Fibroblast of peridontal ligament (primary cell): ENCODE results near the gene ZNF608.

ENCODE experiments used
- DNase-seq: peaks from one replicate; pipeline ENCODE4 v3.0.0-alpha.2; 2010; ENCODE audit errors: extremely low read depth

Gene ZNF608

DNA sequence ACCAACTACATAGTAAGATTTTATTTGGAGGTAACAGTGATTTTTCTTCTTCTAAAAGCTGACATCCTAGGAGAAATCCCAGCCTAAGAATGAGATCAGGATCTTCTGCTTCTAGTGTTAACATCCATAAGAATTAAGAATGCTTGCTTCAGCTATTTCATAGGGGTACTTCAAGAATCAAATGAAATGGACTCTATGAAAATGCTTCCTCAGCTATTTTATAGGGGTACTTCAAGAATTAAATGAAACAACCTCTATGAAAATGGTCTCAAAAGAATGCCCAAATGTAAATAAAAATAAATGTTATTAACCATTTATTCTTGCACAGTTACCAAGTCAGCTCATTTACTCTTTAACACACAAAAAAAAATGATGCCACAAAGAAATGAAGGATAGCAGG is 31.5 kb downstream of the ZNF608 start:
- no peak for DNase-seq

DNA sequence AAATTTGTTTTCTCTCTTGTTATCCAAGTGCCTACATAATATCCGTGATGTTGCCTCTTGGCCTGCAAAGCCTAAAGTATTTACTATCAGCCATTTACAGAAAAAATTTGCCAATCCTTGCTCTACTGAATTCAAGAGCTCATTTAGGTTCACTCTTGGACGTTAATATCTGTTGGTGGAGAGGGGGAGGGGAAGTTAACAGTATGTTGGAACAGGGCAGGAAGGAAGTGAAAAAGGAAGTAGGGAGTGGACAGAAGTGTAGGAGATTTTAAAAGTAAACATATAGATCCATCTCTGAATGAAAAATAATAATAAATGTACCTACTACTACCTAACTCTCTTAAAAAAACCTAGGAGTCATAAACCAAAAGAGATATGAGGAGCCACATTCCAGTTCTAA is 32.8 kb downstream of the ZNF608 start:
- no peak for DNase-seq

- no peak for DNase-seq
Measured at GRCh38 chr5:124712731-124713305, 33.6 kb downstream of the ZNF608 start.

DNA sequence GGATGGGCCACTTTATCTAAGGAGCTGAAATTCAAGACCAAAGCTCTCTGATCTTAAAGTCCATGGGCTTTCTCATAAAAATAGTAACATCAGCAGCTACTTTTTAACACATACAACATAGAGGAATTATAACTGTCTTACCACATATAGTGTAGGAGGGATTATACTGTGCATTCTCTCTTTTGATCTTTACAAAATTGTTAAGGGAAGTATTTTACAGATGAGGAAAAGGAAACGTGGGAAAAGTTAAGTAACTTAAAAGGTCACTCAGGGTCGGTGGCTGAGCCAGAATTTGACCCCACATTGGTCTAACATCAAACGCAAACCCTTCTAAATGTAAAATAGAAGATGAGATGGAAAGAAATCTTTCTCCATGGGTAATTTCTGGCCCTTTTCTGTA is 38.4 kb downstream of the ZNF608 start:
- DNase-seq = no peak

DNA sequence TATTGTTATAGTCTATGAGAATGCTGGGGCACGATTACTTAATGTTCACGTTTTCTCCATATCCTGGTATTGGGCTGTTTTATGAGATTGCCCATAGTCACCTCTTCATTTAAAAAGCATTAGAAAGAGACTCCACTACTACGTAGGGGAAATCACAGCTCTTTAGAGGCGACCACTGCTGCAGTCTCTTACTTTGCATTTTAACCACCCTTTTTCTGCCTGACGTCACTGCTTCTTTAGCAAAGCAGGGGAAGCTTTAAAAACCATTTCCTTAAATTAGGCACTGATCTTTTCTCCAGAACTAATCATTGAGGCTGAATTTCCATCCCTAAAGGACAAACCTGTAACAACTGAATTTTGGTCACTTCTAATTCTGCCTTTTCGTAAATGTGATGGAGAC is 38.9 kb downstream of the ZNF608 start:
- DNase-seq = no peak

GRCh38 chr5:124706729-124707361 is 39.6 kb downstream of the ZNF608 start:
- peak; percentile 77 for DNase-seq

- DNase-seq = no peak
Measured at GRCh38 chr5:124706051-124706450, 40.4 kb downstream of the ZNF608 start.

- DNase-seq = no peak
Measured at GRCh38 chr5:124705577-124705976, 40.9 kb downstream of the ZNF608 start.

DNA sequence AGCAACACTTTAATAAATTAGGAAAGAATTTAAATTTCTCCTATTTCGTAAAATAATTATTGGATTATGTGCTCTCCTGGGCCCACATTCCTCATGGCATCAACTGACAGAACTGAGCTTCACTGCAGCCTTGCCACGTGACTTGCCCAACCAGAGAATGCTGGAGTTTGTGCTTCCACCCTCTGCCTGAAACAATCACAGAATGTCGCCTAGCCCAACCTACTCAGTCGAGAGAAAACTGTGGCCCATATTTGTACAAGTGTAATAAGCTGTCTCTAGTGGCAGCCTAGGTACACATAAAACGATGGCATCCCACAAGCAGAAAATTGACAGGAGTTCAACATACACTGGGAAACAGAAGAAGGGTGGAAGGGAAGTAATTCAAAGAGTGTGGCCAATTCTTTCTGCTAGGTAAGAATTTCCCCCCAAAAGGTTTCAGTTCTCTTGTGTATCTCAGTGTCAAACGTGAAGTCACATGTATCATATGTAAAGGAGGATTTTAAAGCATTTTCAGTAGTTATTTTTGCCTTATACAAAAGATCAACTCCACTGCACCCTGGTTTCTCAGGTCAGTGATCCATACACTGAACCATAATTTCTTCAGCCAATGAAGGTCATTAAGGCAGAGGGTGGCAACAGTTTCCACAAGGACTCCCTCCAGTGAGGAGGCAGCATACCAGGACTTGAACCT is 41.7 kb downstream of the ZNF608 start:
- no peak for DNase-seq

GRCh38 chr5:124703995-124704394 is 42.4 kb downstream of the ZNF608 start:
- DNase-seq = no peak

DNA sequence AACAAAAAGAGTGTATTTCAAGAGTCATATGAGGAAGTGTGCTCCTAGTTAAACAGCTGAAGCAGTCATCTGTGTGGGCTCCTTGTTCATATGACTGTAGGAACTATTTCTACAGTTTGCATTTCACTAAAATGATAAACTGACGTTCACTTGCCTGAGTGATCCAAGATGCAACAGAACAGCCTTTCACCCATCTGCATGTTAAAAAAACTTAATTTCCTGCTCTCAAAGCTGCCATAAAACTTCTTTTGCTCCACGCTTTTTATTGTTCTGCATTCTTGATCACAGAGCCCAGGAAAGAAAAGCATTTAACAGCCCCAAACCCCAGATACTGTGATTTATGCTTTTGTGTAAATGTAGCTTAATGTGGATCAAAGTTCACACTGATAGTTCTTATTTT is 43.9 kb downstream of the ZNF608 start:
- no peak for DNase-seq

DNA sequence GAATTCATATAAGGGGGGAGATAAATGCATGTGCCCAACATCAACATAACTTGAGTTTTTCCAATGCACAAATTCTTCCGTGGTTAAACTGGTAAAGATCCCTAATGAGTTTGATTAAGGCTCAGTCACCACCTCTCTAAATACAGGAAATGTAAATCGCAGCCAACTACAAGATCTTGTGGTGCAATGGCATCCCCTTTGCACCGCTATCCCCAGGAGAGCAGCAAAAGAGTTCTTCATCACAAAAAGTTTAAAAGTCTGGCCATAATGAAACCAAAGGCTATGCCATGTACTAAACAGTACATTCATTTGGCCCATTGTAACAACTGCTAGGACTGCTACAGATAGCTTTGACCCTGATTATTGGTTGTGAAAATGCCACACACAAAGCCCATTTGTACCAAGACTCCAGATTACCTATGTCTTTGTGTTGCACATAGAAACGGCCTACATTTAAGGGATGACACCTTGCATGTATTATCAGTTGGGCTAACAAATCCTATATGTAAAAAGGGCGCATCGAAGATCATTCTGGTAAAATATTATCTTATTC is 44.5 kb downstream of the ZNF608 start:
- no peak for DNase-seq

- DNase-seq = no peak
Measured at GRCh38 chr5:124701016-124701415, 45.4 kb downstream of the ZNF608 start.

- DNase-seq = no peak
Measured at GRCh38 chr5:124700333-124700732, 46.1 kb downstream of the ZNF608 start.

DNA sequence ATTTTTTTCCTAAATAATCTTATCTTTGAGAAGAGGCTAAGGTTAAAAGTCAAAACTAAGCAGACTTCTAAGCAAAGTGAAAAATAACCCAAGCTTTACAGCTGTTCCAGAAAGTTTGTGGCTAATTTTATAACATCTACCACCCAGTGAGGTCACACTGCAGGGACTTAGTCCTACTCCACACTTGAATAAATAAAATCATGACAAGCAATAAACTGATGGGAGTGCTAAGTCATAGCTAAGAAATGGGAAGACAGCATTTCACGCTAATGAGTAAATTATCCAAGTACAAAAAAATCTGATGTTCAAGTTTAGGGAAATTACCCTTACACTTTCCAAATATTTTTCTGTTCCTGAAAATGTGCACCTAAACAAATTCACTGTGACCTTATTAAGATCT is 47.7 kb downstream of the ZNF608 start:
- DNase-seq = no peak

GRCh38 chr5:124697933-124698591 is 48.4 kb downstream of the ZNF608 start:
- peak; percentile 25 for DNase-seq

DNA sequence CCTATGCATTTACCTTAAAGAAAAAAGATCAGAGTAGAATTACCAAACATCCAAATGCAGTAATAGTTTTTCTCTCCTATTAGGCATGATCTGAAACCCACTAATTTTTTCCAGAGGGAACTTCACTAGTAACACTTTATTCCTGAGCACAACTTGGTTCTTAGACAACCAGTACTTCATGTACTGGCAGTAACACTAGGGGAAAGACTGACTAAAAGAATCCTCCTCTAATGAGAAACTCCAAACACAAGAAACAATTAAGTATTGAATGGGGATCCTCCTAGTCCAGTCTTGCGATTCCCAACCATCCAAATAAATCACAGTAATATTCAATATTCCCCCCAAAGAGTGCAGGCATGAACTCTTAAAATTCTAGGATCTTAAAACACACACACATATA is 48.9 kb downstream of the ZNF608 start:
- no peak for DNase-seq

DNA sequence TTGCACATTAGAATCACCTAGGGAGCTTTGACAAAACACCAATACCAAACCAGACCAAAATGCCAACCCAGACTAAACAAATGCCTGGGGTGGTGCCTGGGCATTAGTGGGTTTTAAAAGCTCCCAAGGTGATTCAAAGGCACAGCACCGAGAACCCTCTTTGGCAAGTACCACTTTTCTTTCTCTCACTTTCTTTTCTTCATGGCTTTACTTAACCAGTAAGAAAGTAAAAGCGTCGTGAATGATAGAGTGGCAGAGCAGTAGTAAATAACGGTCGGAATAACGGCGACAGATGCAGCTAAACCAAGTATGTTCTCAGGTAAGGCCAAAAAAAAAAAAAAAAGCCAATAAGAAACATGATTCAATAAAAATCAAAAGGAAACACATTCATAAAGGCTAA is 49.5 kb downstream of the ZNF608 start:
- no peak for DNase-seq
